MM.1S (cell line): Measurements from ENCODE around the gene CSF3R.
A peak's percentile ranks its signal among the peaks of the same experiment; 100 is the strongest.

Source experiments
- CTCF ChIP-seq: fragments of 300-600 bp; sonication (generic); IDR thresholded peaks from 2 replicates; pipeline ENCODE4 v1.5.1; 2016; ENCODE audit warnings: antibody characterized with exemption, low read length, mixed read lengths
- EZH2phosphoT487 ChIP-seq: fragments of 300-600 bp; sonication (generic); IDR thresholded peaks from 2 replicates; pipeline ENCODE4 v1.6.1; 2018; ENCODE audit warnings: antibody characterized with exemption, low read length

GRCh38 chr1:36420836-36421317 lies 61.8 kb downstream of the CSF3R start:
- peak; percentile 95 for TF ChIP-seq CTCF
- TF ChIP-seq EZH2phosphoT487 = no peak
